ENCODE measurements around the gene PRPF18.

PRPF18 gene

DNA sequence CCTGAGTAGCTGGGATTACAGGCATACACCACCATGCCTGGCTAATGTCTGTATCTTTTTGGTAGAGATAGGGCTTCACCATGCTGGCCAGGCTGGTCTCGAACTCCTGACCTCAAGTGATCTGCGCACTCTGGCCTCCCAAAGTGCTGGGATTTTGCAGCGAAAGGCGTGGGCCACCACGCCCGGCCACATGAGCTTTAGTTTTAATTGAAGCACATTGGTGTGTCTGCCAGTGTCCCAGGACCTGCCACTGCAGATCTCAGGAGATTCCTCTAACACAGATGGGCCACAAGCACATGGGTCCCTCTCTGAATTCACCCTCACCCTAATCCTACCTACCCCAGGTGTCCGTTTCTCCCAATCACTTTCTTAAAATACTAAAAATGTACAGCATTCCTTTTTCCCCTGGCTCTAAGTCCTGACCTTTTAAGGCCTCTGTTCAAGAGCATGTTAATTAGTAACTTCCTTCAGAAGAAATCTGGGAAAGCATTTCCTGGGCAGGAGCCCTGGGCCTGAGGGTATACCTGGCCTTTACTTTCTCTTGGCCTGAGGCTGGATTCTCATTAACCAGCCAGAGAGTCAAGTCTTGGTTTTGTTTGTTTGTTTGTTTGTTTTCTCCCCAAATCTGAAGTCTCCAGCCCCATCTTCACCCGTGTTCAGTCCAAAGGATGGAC lies 82.6 kb downstream of the PRPF18 start:
- Mint-ChIP-seq H3K36me3 (ENCODE audit: insufficient read depth) (no peaks in the 10 kb centered on the region), H3K4me1 (no peaks in the 10 kb centered on the region), H3K9me3 (no peaks in the 10 kb centered on the region), H3K27ac (ENCODE audit: low read depth) (no peak overlapping the region), H3K4me3 (no peak overlapping the region), H3K27me3 (no peaks in the 10 kb centered on the region)
- ATAC-seq (replicated peaks; ENCODE audit: extremely low read depth, poor library complexity, severe bottlenecking) (no peak), DNase-seq (ENCODE audit: low spot score in 2 of 2) (no peak)

DNA sequence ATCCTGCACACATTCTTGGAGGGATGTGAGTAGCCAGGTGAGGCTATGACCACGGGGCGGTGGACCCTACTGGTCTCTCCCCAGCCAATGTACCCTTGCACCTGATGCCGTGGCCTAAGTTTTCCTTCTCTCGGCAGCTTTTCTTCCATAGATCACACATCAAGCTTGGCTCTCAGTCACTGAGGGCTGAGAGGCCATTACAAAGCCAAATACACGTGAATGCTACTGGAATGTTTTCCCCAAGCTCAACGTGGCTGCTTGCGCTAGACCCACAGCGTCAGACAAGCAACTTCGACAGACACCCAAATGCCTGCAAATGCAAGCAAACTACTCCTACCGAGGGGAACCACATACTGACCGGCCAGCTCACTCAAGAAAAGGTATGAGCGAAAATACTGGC lies 83.1 kb downstream of the PRPF18 start:
- H3K27me3 Mint-ChIP-seq = no peaks in the 10 kb centered on the region
- no peak overlapping the region for H3K4me3 Mint-ChIP-seq
- DNase-seq (ENCODE audit: low spot score in 2 of 2) (no peak), ATAC-seq (replicated peaks; ENCODE audit: extremely low read depth, poor library complexity, severe bottlenecking) (no peak)
- no peaks in the 10 kb centered on the region for H3K9me3 Mint-ChIP-seq
- H3K27ac Mint-ChIP-seq (ENCODE audit: low read depth) = no peak overlapping the region
- no peaks in the 10 kb centered on the region for H3K36me3 Mint-ChIP-seq (ENCODE audit: insufficient read depth)
- no peaks in the 10 kb centered on the region for H3K4me1 Mint-ChIP-seq

DNA sequence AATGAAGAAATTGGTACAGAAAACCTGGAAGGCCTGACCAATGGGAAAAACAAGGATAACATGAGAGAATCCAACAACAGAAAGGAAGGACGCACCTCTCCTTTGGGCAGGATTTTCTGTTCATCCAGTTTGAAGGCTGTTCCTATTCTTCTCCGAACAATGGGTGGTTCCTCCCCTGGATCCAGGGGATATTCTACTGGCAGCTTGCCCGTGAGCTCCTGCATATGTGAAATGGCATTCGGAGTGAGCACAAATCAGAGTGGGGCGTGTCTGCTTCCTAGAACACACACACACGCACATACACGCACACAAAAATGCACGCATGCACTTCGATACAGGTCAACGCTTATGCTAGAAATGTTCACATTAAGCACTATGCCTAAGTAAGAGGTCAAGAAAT lies 83.5 kb downstream of the PRPF18 start:
- Mint-ChIP-seq H3K27ac (ENCODE audit: low read depth) (no peak overlapping the region), H3K4me1 (no peaks in the 10 kb centered on the region), H3K36me3 (ENCODE audit: insufficient read depth) (no peaks in the 10 kb centered on the region), H3K27me3 (no peaks in the 10 kb centered on the region), H3K4me3 (no peak overlapping the region), H3K9me3 (no peaks in the 10 kb centered on the region)
- no peak for DNase-seq (ENCODE audit: low spot score in 2 of 2)
- no peak for ATAC-seq (replicated peaks; ENCODE audit: extremely low read depth, poor library complexity, severe bottlenecking)

DNA sequence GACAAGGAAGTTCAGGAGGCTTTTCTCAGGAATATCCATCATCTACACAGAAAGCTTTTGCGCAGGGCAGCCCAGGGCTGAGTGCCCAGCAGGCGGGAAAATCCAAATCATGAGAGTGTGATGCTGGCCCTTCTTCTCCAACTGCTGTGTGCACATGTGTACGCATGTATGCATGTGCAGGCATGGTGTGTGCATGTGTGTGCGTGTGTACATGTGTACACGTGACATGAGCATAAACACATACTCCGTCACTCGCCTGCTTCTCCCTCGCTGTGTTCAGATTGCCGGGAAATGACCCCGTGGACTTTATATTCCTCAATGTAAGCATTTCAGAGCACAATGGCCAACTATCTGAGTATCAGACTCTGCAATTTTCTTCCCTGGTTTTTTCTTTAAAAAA lies 85.1 kb downstream of the PRPF18 start:
- Mint-ChIP-seq H3K36me3 (ENCODE audit: insufficient read depth) (no peaks in the 10 kb centered on the region), H3K4me3 (no peak overlapping the region), H3K27ac (ENCODE audit: low read depth) (no peak overlapping the region), H3K27me3 (no peaks in the 10 kb centered on the region), H3K4me1 (no peaks in the 10 kb centered on the region), H3K9me3 (no peaks in the 10 kb centered on the region)
- ATAC-seq (replicated peaks; ENCODE audit: extremely low read depth, poor library complexity, severe bottlenecking) (no peak), DNase-seq (ENCODE audit: low spot score in 2 of 2) (no peak)

DNA sequence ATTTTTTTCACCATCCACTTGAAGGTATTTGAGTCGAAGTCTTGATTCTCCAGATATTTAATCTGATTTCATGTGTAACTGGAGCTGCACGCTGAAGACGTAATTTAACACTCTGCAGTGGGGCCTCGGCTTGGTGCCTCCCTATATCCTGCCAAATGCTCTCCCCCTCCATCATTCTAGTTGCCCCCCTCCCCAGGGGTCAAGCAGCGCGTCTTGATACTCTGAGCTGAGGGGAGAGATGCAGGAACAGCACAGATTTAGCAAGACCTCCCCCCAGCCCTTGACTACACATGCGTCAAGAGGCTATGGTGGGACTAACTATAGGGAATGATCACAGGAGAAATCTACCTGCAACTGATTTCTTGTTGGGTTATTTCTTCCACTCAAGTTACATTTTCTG lies 85.8 kb downstream of the PRPF18 start:
- Mint-ChIP-seq H3K27me3 (no peaks in the 10 kb centered on the region), H3K9me3 (no peaks in the 10 kb centered on the region), H3K4me1 (no peaks in the 10 kb centered on the region), H3K27ac (ENCODE audit: low read depth) (no peak overlapping the region), H3K4me3 (no peak overlapping the region), H3K36me3 (ENCODE audit: insufficient read depth) (peaks cover under 1% of the 10 kb centered on the region)
- DNase-seq (ENCODE audit: low spot score in 2 of 2) (no peak), ATAC-seq (replicated peaks; ENCODE audit: extremely low read depth, poor library complexity, severe bottlenecking) (no peak)

DNA sequence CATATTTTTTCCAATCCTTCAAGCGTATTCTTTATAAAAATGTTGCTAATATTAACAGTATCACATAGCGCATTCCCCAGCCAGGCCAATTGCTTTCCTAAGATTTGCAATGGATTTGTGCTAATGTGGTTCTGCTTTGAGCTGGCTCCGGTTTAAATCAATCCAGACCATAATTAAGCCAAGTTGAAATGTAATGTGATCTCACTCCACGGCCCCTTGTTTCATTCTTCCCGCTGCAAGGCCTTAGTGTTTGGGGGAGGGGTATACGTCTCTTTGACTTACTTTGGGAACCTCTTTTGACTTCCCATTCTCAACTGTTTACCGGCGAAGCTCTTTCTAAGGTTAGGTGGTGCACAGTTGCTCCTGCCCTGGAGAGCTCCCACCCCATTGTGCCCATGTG lies 86.4 kb downstream of the PRPF18 start:
- no peak overlapping the region for H3K27ac Mint-ChIP-seq (ENCODE audit: low read depth)
- peaks cover 1% of the 10 kb centered on the region for H3K36me3 Mint-ChIP-seq (ENCODE audit: insufficient read depth)
- no peak overlapping the region for H3K4me3 Mint-ChIP-seq
- ATAC-seq (replicated peaks; ENCODE audit: extremely low read depth, poor library complexity, severe bottlenecking) (no peak), DNase-seq (ENCODE audit: low spot score in 2 of 2) (no peak)
- H3K4me1 Mint-ChIP-seq = no peaks in the 10 kb centered on the region
- no peaks in the 10 kb centered on the region for H3K9me3 Mint-ChIP-seq
- H3K27me3 Mint-ChIP-seq = no peaks in the 10 kb centered on the region

DNA sequence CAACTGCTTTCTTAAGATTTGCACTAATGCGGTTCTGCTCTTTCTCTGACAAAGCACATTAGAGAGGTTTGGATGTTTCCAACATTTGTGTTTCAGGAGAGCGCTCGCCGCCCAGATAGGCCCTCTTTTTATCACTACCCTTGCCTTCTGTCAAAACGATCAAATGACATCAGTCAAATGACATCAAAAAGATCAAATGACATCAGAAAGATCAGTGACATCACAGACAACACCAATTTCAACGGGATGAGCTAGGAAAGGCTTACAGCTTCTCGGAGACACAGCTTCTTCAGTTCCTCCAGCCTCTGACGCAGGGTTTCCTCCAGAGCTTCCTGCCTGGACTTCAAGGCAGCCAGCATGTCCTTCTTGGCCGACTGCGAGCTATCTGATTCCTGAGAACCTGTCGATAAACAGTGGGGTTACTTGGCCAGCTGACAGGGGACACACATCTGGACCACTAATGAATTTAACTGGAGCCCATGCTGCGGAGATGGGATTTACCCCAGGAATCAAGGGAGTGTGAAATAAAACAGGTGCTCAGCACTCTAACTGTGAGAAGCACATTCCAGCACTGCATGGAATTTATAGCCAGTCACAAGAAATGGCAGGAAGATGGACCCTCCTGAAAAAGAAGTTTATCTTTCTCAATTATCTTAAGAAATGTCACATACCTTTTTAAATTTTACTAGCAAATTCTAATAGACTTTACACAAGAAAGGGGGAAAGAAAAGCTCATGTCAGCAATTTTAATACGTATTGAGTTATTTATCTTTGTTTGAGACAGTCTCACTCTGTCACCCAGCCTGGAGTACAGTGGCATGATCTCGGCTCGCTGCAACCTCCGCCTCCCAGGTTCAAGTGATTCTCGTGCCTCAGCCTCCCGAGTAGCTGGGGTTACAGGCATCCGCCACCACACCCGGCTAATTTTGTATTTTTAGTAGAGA lies 88.2 kb downstream of the PRPF18 start:
- DNase-seq (ENCODE audit: low spot score in 2 of 2) = no peak
- Mint-ChIP-seq H3K27me3 (peaks cover 10% of the 10 kb centered on the region), H3K4me3 (no peak overlapping the region), H3K9me3 (no peaks in the 10 kb centered on the region), H3K4me1 (no peaks in the 10 kb centered on the region), H3K27ac (ENCODE audit: low read depth) (no peak overlapping the region), H3K36me3 (ENCODE audit: insufficient read depth) (peaks cover 3% of the 10 kb centered on the region)
- ATAC-seq (replicated peaks; ENCODE audit: extremely low read depth, poor library complexity, severe bottlenecking) = no peak

DNA sequence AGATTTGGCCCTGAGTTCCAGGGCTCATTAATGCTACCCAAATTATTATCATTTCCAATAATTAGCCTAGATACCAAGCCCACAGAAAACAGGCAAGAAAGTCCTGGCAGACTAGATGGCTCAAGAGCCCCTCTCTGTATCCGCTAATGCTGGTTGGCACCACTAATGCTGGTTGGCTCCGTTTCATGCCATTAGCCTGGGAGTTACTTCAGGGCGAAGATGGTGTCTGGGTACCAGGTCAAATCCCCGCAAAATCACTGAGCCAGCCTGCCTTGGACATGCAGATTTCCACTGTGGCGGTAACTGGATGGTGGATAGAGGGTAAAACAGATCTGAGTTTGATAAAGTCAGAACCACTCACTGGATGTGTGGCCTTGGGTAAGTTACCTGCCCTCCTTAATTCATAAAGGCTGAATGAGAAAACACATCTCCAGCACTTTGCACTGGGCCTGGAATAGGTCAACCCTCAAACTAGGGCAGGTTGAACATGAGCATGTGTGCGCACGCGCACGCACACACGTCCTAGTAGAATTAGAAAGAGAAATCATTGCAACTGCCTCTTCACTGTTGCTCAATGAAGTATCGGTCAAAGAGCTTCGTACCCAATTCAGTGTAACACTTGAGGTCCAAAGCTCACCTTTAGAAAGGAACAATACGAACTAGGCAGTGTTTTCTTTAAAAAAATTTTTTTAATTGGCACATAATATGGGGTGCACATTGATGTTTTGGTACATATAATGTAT lies 91.5 kb downstream of the PRPF18 start:
- DNase-seq (ENCODE audit: low spot score in 2 of 2) = no peak
- Mint-ChIP-seq H3K4me3 (no peak overlapping the region), H3K27ac (ENCODE audit: low read depth) (no peak overlapping the region), H3K36me3 (ENCODE audit: insufficient read depth) (peaks cover 3% of the 10 kb centered on the region), H3K4me1 (no peaks in the 10 kb centered on the region), H3K9me3 (no peaks in the 10 kb centered on the region), H3K27me3 (peaks cover 10% of the 10 kb centered on the region)
- ATAC-seq (replicated peaks; ENCODE audit: extremely low read depth, poor library complexity, severe bottlenecking) = no peak
